ENCODE measurements around the gene CHAC1.

CHAC1 gene

DNA sequence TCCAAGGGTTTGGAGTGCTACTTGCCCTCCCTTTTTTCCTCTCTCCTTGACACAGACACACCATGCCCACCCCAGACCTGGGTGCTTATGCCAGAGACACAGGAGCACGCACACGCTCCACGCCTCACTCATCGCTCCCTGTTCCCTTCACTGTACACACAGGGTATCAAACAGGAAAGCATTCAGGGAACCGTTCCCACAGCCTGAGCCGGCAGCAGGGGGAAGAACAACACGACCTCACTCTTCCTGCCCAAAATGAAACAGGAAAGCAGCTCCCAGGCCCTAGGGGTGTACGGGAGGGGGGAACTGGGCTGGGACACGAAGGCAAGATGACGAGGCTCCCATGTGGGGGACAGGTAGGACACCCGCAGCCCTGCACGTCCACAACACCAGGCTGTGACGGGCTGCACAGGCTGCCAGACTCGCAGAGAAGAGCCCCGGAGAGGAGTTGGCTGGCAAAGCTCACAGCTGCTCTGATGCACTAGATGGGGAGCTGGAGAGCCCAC lies 12.9 kb upstream of the CHAC1 start:
- no peak overlapping the region for H3K4me3 ChIP-seq (ENCODE audit: low read depth, low read length)
- CTCF ChIA-PET: interaction anchor here (0.6 to 7.9 kb wide), 16 partner anchors 10 to 244 kb away, joined by 3 to 179 read pairs (median 20); partner anchors contain the start of genes CHAC1, DLL4 and VPS18
- POLR2A ChIA-PET: interaction anchor here (1.2 to 3.6 kb wide), 3 partner anchors 13 to 32 kb away, joined by 3 to 54 read pairs (median 5); partner anchors contain the start of gene CHAC1
- DNase-seq (ENCODE audit: low read depth, low spot score): no peak
- TF ChIP-seq, protein P1, sequence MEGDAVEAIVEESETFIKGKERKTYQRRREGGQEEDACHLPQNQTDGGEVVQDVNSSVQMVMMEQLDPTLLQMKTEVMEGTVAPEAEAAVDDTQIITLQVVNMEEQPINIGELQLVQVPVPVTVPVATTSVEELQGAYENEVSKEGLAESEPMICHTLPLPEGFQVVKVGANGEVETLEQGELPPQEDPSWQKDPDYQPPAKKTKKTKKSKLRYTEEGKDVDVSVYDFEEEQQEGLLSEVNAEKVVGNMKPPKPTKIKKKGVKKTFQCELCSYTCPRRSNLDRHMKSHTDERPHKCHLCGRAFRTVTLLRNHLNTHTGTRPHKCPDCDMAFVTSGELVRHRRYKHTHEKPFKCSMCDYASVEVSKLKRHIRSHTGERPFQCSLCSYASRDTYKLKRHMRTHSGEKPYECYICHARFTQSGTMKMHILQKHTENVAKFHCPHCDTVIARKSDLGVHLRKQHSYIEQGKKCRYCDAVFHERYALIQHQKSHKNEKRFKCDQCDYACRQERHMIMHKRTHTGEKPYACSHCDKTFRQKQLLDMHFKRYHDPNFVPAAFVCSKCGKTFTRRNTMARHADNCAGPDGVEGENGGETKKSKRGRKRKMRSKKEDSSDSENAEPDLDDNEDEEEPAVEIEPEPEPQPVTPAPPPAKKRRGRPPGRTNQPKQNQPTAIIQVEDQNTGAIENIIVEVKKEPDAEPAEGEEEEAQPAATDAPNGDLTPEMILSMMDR (IDR thresholded peaks at IDR 0.05; ENCODE audit: insufficient read depth, low read length, missing control alignments): no peak

DNA sequence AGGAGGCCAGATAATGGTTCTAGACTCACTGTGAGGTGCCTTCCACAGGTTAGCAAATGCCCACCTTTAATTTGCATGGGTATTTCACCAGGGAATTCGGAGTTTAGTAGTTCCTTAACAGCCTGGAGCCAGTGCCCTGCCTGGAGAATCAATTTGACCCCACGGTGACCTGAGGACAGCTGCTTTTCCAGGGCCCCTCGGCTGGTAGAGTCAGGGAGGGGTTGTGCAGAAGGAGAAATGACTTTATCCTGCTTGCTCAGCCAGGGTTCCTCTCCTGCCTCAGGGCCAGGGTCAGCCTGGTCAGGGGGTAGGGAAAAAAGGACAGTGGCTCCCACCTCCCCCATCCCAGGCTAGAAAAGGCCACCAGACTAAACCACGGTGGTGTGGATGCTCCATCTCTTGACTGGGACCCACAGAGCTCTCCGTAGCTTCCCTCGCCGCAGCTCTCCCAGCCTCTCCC lies 12.2 kb upstream of the CHAC1 start:
- peak overlapping the region; percentile 49 for H3K4me3 ChIP-seq (ENCODE audit: low read depth, low read length)
- ChIA-PET POLR2A (interaction anchor here (0.6 to 3.6 kb wide), 7 partner anchors 13 to 176 kb away, joined by 3 to 54 read pairs (median 5); partner anchors contain the start of gene CHAC1), CTCF (interaction anchor here (0.6 to 7.9 kb wide), 45 partner anchors 7 to 307 kb away, joined by 3 to 179 read pairs (median 6); partner anchors contain the start of genes CHAC1, DLL4, PPP1R14D and VPS18)
- TF ChIP-seq, protein P1 (IDR thresholded peaks at IDR 0.05; ENCODE audit: insufficient read depth, low read length, missing control alignments): no peak
- no peak for DNase-seq (ENCODE audit: low read depth, low spot score)

DNA sequence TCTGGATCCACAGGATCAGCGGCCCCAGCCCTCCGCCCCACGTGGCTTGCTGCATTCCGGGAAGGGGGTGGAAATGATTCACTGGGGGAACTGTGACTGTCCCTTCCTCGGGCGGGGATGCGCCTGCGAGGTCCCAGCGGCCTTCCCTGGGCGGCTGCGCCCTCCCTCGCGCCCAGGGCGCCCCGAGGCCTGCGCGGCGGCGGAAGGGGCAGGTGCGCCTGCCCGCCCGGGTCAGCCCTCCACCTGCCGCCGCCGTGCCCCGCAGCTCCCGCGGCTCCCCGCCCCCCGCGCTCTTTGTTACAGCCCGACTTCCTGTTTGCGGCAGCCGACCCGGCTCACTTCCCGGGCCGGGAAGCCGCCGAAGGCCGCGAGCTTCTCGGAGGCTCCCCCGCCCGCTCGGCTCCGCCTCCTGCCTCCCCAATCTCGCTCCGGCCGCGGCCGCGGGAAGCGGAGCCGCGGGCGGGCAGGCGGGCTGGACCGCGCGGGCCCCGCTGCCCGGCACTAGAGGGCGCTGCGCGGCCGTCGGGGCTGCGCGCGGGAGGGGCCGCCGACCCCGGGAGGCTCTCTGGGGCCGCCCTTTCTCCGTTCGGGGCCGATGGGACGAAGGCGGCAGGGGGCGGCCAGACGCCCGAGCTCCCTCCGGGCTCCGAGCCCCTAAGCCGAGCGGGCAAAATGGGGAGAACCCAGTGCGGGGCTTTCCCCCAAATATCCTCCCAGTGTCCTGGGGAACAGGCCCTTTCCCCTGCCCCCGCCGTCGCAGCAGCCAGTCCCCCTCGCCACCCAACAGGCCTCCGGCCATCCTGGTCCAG lies 11.5 kb upstream of the CHAC1 start:
- POLR2A ChIA-PET: interaction anchor here (0.6 to 3.6 kb wide), 7 partner anchors 12 to 176 kb away, joined by 3 to 54 read pairs (median 5); partner anchors contain the start of gene CHAC1

DNA sequence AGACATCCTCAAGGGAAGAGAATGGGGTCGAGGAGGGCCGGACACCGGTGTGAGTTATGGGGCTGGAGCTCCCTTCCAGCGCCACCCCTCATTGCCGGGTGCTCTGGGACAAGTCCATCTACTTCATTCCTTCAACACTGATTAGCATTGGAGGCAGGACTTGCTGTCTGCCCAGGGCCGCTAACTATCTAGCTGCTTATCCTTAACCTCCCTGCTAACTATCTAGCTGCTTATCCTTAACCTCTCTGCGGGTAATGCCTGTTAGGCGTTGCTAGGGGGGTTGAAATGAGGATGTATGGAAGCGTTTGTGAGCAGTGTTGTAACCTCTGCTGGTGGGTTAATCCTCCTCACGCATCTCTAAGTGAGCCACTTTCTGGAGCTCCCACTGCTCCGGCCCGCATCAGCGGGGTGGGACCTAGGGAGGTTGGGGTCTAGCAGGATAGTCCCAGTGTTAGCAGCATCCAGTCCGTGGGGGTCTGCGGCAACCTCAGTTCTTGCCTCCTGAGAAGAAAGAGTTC lies 10.9 kb upstream of the CHAC1 start:
- ChIA-PET POLR2A (interaction anchor here (1.3 to 3.6 kb wide), 4 partner anchors 11 to 36 kb away, joined by 5 to 54 read pairs (median 6); partner anchors contain the start of gene CHAC1), CTCF (interaction anchor here (0.6 to 7.9 kb wide), 37 partner anchors 8 to 342 kb away, joined by 3 to 179 read pairs (median 9); partner anchors contain the start of genes CHAC1, DLL4 and PPP1R14D)
- TF ChIP-seq, protein P1 (IDR thresholded peaks at IDR 0.05; ENCODE audit: insufficient read depth, low read length, missing control alignments): no peak
- DNase-seq (ENCODE audit: low read depth, low spot score): no peak
- H3K4me3 ChIP-seq (ENCODE audit: low read depth, low read length): peak overlapping the region; percentile 59

More for the DNA sequence above, 11.5 kb upstream of the CHAC1 start:
- CTCF ChIA-PET: interaction anchor here (0.6 to 7.9 kb wide), 53 partner anchors 7 to 342 kb away, joined by 3 to 179 read pairs (median 5); partner anchors contain the start of genes CHAC1, DLL4, PPP1R14D and VPS18
- H3K4me3 ChIP-seq (ENCODE audit: low read depth, low read length): peak overlapping the region; percentile 59
- DNase-seq (ENCODE audit: low read depth, low spot score): no peak
- TF ChIP-seq, protein P1 (IDR thresholded peaks at IDR 0.05; ENCODE audit: insufficient read depth, low read length, missing control alignments): peak; percentile 39

DNA sequence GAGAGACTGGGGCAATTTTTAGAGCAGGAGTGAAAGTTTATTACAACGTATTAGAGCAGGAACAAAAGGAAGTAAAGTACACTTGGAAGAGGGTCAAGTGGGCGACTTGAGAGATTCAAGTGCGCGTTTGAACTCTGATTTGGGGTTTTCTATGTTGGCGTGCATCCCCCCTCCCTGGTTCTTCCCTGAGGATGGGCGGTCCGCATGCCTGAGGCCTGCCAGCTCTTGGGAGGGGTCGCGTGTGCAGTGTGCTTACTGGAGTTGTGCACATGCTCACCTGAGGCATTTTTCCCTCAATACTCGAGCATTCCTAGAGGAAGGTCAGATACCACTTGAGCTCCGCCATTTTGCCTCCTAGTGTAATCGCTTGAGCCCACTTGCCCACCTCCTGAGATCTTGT lies 10.4 kb upstream of the CHAC1 start:
- no peak overlapping the region; the same call in 1 of the 2 replicates for H3K4me3 ChIP-seq (ENCODE audit: low read depth, low read length)
- ChIA-PET POLR2A (interaction anchor here (0.6 to 3.6 kb wide), 3 partner anchors 11 to 549 kb away, joined by 3 to 54 read pairs (median 3); partner anchors contain the start of gene CHAC1), CTCF (interaction anchor here (1.0 to 7.9 kb wide), 28 partner anchors 9 to 243 kb away, joined by 3 to 179 read pairs (median 11); partner anchors contain the start of genes CHAC1 and DLL4)
- TF ChIP-seq, protein P1 (IDR thresholded peaks at IDR 0.05; ENCODE audit: insufficient read depth, low read length, missing control alignments): no peak
- no peak for DNase-seq (ENCODE audit: low read depth, low spot score)
